Activated T-cell treated with anti-CD3 and anti-CD28 coated beads for 1 hour (primary cell): ENCODE data around the gene PAPLN.
"Not testable (repeated sequence)": the region's sequence is repeated elsewhere in the genome, so short reads cannot be mapped to it uniquely, and the experiment has no call there.

Experiments used
- DNase-seq: peaks from one replicate; pipeline ENCODE4 v3.0.0-alpha.2; 2020; ENCODE audit warnings: low read depth

Gene PAPLN

DNA sequence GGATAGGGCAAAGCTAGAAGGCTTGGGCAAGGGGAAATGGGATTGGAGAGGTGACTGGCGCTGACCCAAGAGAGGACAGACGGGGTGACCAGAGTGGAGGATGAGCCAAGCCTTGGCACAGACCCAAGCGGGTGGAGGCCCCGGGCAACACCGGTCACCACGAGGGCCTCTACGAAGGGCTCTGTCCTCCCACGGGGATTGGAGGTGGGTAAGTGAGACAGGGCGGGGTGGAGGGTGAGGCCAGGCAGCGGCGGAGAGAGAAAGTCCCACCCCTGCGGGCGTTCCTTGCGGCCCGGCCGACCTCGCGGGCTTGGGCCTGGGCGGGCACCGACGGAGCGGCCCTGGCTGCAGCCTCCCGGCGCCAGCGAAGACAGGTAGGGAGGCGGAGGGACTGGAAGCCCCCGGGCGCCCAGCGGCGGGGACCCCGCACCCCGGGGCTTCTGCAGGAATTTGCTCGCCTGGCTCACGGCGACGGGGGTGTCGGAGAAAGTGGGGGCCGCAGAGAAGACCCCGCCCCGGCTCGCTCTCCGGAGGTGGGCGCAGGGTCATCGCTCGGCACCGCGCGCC, at the start of gene PAPLN:
Gene PAPLN (plus strand): TSS at position 288 of the 567 bp plus-strand sequence. CDS start 2,273 bp downstream, outside the sequence.
- no peak for DNase-seq

- DNase-seq: no peak
Observed at GRCh38 chr14:73188501-73188911, 48.8 kb upstream of the PAPLN start.

DNA sequence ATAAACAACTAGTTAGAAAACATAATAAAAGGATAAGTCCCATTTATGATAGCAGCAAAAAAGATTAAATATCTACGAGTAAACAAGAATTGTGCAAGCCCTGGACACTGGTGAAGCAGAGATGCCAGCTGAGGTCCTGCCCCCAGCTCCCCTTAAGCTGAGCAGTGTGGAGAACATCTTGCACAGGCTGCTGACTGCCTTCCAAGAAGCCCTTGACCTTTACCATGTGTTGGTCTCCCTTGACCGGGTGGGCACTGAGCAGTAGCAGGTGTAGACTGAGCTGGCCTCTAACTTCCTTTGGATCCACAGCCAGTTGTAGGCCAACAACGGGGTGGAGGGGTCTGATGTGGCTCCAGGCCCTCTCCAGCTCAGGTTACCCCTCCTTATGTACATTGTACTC, 47.7 kb upstream of the PAPLN start:
- DNase-seq: no peak

- no peak for DNase-seq
Observed at GRCh38 chr14:73191441-73191840, 45.9 kb upstream of the PAPLN start.

DNA sequence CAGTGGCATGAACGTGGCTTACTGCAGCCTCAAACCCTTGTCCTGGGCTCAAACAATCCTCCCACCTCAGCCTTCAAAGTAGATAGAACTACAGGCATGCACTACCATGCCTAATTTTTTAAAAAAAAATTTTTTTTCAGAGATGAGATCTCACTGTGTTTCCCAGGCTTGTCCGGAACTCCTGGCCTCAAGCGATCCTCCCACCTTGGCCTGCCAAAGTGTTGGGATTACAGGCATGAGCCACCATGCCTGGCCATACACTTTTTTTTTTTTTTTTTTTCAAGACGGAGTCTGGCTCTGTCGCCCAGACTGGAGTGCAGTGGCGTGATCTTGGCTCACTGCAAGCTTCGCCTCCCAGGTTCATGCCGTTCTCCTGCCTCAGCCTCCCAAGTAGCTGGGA, 43.0 kb upstream of the PAPLN start:
- not testable (repeated sequence) for DNase-seq

DNA sequence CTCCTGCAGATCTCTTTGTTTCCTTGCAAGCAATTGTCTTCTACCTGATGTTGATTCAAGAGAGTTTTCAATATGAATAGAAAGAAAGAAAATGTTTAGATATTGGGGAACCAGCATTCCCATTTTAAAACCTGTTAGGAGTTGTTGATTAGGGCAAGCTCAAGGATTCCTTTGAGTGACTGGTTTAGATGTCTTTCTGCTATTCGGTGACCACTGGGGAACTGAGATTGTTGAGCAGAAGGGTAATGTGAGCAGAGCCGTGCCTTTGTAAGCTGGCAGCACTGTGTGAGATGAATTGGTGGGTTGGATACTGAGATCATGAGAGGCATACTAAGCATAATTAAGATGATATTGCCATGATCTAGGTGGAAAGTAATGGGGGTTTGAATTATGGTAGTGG, 39.1 kb upstream of the PAPLN start:
- no peak for DNase-seq

DNA sequence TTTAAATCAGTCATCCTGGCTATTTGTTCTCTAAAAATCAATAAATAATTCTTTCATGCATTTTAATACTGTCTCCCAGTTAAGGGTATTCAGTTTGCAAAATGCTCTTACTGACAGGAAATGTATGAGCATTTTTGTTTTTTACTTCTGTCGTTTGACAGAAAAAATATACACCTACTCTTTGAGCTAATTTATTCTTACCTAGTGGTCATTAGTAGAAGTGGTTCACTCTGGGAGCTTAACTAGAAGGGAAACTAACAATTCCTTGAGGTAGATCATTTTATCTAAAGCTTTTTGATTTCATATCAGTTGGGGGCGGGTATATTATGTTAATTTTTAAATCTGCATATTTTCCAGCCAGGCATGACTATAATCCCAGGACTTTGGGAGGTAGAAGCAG, 33.8 kb upstream of the PAPLN start:
- DNase-seq: no peak

DNA sequence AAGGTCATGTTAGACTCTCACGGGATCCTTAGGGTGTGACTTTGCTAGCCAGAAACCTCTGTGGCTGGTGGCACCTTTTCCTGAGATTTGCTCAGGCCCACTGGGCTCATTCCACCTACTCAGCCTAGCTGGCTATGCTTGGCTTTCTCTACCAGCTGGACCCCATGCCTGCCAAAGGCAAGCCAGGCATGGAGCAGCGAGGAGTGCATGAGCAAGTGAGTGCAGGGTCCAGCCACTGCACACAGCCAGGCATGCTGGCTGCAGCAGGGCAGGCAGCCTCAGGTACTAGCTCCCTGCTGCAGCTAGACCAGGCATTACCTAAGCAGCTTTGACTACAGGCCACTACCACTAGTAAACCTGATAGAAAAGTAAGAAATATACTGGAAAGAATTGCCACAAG, 29.7 kb upstream of the PAPLN start:
- no peak for DNase-seq

GRCh38 chr14:73208390-73208789, 28.9 kb upstream of the PAPLN start:
- no peak for DNase-seq

DNA sequence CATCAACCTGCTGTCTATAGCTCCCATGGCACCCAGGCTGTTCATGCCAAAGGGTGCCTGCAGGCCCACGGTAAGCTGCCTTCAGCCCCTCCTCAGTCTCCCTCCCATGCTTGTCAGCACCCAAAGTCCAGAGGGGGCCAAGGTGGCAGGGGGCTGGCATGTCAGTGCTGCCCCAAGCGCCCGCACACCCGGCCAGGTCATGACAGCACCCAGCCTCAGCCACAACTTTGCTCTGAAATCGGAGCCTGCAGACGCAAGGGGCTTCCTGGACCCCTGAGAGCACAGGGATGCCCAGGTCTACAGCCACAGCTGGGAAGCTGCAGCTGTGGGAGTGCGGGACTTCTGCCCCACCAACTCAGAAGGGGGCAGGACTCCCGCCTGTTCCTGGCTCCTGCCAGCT, 28.5 kb upstream of the PAPLN start:
- no peak for DNase-seq

DNA sequence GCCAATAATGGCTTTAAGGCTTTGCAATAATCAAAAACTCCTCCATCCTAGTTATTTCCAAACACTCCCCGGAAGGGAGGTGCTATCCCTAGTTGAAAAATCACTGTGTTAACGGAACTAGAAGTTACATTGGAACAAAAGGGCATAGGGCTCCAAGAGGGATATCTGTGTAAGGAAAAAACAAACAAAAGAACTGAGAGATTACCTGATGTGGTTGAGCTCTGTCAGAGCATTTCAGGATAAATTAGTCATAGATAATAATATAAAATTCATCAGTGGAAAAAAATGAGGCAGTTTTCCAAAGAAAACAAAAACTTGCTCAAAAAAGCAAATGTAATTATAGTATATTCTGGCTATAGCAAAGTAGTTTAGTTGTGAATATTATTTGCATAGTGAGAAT, 27.4 kb upstream of the PAPLN start:
- DNase-seq: no peak

GRCh38 chr14:73211251-73212040, 25.9 kb upstream of the PAPLN start:
- DNase-seq: no peak

- DNase-seq: no peak
Observed at GRCh38 chr14:73216030-73216429, 21.3 kb upstream of the PAPLN start.

DNA sequence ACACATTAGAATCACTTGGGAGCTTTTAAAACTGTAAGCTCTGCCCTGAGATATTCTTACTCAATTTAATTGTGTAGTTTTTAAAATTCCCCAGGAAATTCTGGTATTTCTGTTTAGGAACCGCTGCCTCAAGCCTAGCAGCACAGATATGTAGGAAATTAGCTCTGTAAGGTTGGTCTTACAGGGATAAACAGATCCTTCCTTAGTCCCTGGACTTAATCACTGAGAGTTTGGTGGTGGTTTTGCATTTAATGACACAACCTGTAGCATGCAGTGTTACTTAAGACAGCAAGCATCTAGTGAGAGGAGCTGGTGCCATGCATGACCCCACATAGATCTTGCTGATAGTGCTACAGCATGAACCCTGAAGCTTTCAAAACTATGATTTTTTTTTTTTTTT, 19.9 kb upstream of the PAPLN start:
- no peak for DNase-seq

DNA sequence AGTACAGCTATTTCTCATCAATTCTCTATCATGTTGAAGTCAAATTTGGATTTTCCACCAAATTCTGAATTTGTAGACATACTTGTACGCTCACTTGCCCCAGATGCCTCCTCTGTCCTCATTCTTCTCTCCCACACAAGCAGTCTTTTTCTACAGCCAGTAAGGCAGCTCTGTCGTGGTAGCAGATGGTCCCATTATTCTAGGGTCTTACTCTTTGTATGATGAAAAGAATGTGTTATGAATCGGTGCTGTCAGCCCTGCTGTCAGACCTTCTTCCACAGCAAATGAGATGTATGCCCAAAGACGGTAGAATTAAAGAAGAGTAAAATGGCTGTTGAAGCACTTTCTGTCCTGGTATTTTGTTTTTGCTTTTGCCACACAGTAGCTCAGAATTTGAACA, 17.2 kb upstream of the PAPLN start:
- DNase-seq: no peak

DNA sequence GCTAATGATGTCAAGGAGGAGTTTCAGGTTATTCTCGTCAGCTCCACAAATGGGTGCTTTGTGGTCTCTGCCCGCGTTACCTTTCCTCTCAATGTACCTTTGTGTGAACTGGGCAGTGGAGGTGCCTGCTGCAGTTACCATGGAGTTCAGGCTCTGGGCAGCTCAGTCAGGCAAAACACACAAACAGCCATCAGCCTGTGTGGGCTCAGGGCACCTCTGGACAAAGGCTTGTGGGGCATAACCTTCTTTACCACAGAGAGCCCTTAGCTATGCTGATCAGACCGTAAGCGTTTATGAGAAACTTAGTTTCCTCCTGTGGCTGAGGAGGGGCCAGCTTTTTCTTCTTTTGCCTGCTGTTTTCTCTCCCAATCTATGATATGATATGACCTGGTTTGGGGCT, 16.7 kb upstream of the PAPLN start:
- no peak for DNase-seq

DNA sequence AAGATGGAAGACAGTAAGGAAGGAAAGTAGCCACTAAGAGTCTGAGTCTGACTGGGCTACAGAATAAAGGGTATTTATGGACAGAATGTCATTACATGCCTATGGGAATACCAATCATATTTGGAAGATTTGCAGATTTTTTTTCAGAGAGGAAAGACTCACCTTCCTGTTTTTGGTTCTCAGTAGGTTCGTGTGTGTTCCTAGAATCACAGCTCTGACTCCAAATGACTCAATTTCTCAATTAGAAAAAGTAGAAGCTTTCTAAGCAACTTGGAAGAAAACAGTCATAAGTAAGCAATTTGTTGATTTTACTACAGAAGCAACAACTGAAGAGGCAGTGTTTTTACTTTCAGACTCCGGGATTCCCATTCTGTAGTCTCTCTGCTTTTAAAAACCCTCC, 15.4 kb upstream of the PAPLN start:
- no peak for DNase-seq

DNA sequence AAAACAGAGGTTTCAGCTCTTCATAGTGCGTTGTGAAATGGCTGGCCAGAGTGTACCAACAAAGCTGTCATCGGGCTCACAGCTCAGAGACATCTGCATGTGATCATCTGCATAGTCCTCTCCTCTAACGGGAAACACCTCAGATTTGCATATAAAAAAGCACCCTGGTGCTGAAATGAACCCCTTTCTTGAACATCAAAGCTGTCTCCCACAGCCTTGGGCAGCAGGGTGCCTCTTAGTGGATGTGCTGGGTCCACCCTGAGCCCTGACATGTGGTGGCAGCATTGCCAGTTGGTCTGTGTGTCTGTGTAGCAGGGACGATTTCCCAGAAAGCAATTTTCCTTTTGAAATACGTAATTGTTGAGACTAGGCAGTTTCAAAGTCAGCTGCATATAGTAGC, 14.3 kb upstream of the PAPLN start:
- no peak for DNase-seq

- no peak for DNase-seq
Observed at GRCh38 chr14:73225496-73225895, 11.8 kb upstream of the PAPLN start.

DNA sequence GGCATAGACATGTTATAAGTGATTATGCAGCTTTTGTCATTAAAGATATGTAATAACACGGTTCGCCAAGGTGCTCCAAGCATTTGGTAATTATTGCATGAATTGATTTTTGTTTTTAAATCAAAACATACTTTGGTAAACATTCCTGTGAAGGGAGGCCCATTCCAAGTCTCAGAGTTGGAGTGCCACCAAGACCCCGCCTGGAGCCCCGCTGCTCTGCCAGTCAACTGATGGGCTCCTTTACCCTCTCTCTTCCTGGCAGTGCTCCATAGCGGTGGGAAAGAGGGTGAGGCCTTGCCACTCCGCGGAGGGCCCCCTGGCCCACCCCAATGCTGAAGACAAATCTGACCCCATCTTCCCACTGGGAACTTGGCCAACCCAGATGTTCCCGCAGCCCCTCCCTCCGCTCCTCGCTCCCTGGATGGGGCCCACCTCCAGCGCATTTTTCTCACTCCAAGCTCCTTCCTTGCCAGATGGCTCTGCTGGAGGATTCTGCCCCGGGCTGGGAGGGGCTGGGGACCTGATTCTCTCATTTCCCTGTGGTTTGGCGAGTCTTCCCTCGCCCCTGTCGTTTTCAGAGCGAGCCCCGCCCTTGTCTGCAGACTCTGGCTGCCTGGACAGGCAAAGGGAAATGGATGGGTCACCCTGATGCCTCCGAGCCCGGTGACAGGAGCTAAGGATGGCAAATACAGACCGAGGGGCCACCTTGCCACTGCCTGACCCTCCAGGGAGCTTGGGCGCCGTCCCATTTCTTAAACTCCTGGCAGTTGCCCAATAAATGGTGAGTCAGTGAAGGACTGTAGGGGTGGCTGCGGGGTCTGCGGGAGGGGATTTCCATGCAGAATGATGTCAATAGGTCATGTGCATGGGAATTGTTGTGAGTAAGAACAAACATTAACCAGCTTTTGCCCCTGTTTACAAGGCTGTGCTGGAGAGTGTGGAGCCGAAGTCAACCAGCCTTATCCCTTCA, 9.2 kb upstream of the PAPLN start:
- no peak for DNase-seq

- DNase-seq: no peak
Observed at GRCh38 chr14:73230051-73230450, 7.3 kb upstream of the PAPLN start.

GRCh38 chr14:73231981-73232851, 5.1 kb upstream of the PAPLN start:
- DNase-seq: no peak
